ENCODE data around the gene CDK6. TPM values are rescaled to one million over a fixed set of nuclear protein-coding genes. Genes with fewer than 3 reads are reported as not detected.
"Not testable (repeated sequence)": the region's sequence is repeated elsewhere in the genome, so short reads cannot be mapped to it uniquely, and the experiment has no call there.

Gene CDK6
- total and polyA plus RNA-seq, 10 donors, result 0.91 to 37.8 (median 25.5) TPM

DNA sequence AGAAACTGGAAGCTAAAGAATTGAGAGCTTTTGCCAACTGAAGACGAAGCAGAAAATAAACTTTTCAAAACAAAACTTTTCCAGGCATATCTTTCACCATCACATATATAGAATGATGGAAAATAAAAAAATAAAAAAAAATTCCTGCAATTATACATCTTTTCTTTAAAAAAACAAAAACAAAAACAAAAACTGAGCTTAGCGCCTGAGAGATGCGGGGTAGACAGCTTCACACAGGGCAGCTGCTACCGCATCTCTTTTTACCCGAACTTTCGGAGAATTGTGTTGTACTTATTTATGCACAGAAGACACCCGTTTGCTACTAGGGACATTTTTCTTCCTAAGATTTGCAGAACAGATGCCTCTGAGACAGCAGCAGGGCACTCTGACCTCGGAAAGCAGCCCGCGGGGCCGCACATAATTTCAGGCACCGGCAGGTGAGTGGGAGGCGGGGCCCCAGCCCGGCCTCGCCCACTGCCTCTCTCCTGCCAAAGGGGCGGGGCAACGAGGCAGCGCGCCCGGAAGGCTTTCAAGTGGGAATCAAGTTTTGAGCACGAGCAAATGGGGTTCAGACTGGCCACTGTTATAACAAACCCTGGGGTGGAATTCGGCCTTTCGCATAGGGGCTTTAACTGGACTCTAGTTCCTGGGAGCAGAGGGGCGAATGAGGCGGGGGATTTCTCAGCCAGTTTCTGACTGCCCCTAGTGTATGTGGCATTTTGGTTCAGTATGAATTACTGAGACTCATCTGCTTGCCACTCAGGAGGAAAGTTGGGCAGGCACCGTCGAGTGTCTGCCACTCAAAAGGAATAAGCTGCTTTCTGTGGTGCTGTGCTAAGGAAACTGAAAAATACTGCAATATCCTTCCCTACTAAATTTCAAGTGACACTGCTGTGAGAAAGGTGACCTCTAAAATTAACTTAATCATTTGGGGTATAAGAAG, 227.7 kb downstream of the CDK6 start:
- Histone ChIP-seq H3K4me1 (peaks cover 0 to 6% (median 0%) of the 10 kb centered on the region in 6 donors), H3K4me3 (no peak overlapping the region), H3K27me3 (replicated peaks in 1 of 7) (no peaks in the 10 kb centered on the region), H3K27ac (no peak overlapping the region), H3K36me3 (peaks cover 0 to 12% (median 0%) of the 10 kb centered on the region in 6 donors), H3K9me3 (no peaks in the 10 kb centered on the region)
- WGBS, 5 donors, result 70 to 86% (median 76%) methylated on average over 27 of the region's 27 CpGs
- no peak for TF ChIP-seq POLR2AphosphoS5 (IDR thresholded peaks at IDR 0.05)
- no peak for TF ChIP-seq POLR2A (IDR thresholded peaks at IDR 0.05)
- TF ChIP-seq, protein P1, sequence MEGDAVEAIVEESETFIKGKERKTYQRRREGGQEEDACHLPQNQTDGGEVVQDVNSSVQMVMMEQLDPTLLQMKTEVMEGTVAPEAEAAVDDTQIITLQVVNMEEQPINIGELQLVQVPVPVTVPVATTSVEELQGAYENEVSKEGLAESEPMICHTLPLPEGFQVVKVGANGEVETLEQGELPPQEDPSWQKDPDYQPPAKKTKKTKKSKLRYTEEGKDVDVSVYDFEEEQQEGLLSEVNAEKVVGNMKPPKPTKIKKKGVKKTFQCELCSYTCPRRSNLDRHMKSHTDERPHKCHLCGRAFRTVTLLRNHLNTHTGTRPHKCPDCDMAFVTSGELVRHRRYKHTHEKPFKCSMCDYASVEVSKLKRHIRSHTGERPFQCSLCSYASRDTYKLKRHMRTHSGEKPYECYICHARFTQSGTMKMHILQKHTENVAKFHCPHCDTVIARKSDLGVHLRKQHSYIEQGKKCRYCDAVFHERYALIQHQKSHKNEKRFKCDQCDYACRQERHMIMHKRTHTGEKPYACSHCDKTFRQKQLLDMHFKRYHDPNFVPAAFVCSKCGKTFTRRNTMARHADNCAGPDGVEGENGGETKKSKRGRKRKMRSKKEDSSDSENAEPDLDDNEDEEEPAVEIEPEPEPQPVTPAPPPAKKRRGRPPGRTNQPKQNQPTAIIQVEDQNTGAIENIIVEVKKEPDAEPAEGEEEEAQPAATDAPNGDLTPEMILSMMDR (IDR thresholded peaks at IDR 0.05 in 8 of 11, conservative IDR thresholded peaks at IDR 0.05 in 3 of 11), result no peak
- DNase-seq, result no peak
- intact Hi-C loops (cut with DNase I; ENCODE audit: low total_unique reads), result no loop called here

DNA sequence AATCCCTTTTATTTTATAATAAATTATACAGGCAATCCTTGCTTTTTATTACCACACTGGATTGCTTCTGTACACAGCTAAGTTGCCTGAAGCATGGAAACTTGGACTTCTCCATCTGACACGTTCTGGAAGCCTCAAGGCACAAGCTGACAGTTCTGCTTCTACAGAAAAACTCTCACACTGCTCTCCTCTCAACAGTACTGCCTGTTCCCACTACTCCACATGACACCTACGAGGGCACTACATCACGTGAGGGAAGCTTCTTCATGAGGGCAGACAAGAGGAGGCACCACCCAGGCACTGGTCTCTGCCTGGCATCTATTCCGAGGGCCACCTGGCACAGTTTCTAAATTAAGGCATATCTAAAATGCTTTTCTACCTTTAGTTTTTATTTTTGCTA, 229.4 kb downstream of the CDK6 start:
- H3K4me3 ChIP-seq, result no peak overlapping the region
- H3K36me3 ChIP-seq, result peaks cover 0 to 4% (median 0%) of the 10 kb centered on the region in 6 donors
- H3K9me3 ChIP-seq, result no peaks in the 10 kb centered on the region
- no peak for TF ChIP-seq POLR2A (IDR thresholded peaks at IDR 0.05)
- TF ChIP-seq, protein P1 (IDR thresholded peaks at IDR 0.05 in 8 of 11, conservative IDR thresholded peaks at IDR 0.05 in 3 of 11), result no peak
- no peak for TF ChIP-seq POLR2AphosphoS5 (IDR thresholded peaks at IDR 0.05)
- intact Hi-C loops (cut with DNase I; ENCODE audit: low total_unique reads), result no loop called here
- 90 to 93% (median 91%) methylated on average over 4 of the region's 4 CpGs for WGBS, 5 donors
- DNase-seq, result no peak
- H3K4me1 ChIP-seq, result peaks cover 0 to 6% (median 0%) of the 10 kb centered on the region in 6 donors
- no peak overlapping the region for H3K27ac ChIP-seq
- H3K27me3 ChIP-seq (replicated peaks in 1 of 7), result no peaks in the 10 kb centered on the region

DNA sequence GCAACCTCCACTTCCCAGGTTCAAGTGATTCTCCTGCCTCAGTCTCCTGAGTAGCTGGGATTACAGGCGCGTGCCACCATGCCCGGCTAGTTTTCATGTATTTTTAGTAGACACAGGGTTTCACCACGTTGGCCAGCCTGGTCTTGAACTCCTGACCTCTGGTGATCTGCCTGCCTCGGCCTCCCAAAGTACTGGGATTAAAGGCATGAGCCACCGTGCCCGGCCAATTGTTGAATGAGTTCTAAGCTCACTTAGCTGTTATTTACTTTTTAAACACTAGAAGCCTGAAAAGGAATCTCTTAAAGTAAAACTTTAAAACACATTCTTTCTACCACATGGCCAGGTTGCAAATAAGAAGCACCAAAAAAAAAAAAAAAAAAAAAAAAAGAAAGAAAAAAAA, 231.9 kb downstream of the CDK6 start:
- intact Hi-C loops (cut with DNase I; ENCODE audit: low total_unique reads); H3K27me3 ChIP-seq (replicated peaks in 1 of 7); H3K36me3 ChIP-seq; H3K4me3 ChIP-seq; H3K4me1 ChIP-seq; H3K9me3 ChIP-seq; H3K27ac ChIP-seq; DNase-seq: not testable (repeated sequence)
- 90 to 95% (median 93%) methylated on average over 7 of the region's 7 CpGs for WGBS, 5 donors

DNA sequence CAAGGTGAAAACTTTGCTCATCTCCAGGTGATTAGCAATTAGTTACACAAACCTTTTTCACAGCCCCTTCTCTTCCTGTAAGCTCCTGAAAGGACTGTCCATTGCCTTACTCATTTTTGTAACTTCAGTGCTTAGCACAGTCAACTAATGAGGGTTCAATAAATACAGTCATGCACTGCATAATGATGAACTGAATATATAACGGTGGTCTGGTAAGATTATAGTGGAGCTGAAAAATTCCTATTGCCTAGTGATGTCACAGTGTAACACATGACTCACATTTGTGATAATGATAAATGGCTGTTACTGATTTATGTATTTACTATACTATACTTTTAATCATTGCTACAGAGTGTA, 233.3 kb downstream of the CDK6 start:
- TF ChIP-seq POLR2AphosphoS5 (IDR thresholded peaks at IDR 0.05) (no peak), POLR2A (IDR thresholded peaks at IDR 0.05) (no peak)
- TF ChIP-seq, protein P1 (IDR thresholded peaks at IDR 0.05 in 8 of 11, conservative IDR thresholded peaks at IDR 0.05 in 3 of 11), result no peak
- WGBS, 5 donors, result 73 to 90% (median 86%) methylated on average over 1 of the region's 1 CpG
- DNase-seq, result no peak
- H3K4me1 ChIP-seq, result no peaks in the 10 kb centered on the region
- intact Hi-C loops (cut with DNase I; ENCODE audit: low total_unique reads), result no loop called here
- H3K9me3 ChIP-seq, result no peaks in the 10 kb centered on the region
- no peak overlapping the region for H3K27ac ChIP-seq
- peaks cover 0 to 4% (median 0%) of the 10 kb centered on the region in 6 donors for H3K36me3 ChIP-seq
- H3K27me3 ChIP-seq (replicated peaks in 1 of 7), result no peaks in the 10 kb centered on the region
- no peak overlapping the region for H3K4me3 ChIP-seq

Measured in spleen (tissue), 11 donors.